Left lung (tissue), 10 donors: Measurements from ENCODE around the gene ABI3BP. TPM values are rescaled to one million over a fixed set of nuclear protein-coding genes. Genes with fewer than 3 reads are reported as not detected.

Source experiments
- ATAC-seq: fragments of 200-7000 bp; cut with Tn5 transposase; one replicate; pipeline ENCODE4 v1.9.1; 2020; ENCODE audit warnings: moderate library complexity
- DNase-seq, 4 donors: peaks; one replicate each; pipeline ENCODE4 v3.0.0-alpha.2; 2013 to 2020
- H3K27ac ChIP-seq, 2 donors: fragments of 200-600 bp; sonication (generic) in 1 of 2; one replicate each; pipeline versions ENCODE4 v1.5.0 to v1.8.0; 2020 to 2021
- H3K27me3 ChIP-seq, 2 donors: fragments of 200-600 bp; sonication (generic) in 1 of 2; one replicate each; pipeline versions ENCODE4 v1.5.0 to v1.8.0; 2020 to 2021
- H3K36me3 ChIP-seq, 2 donors: fragments of 200-600 bp; sonication (generic) in 1 of 2; one replicate each; pipeline versions ENCODE4 v1.5.0 to v1.8.0; 2020 to 2021
- H3K4me1 ChIP-seq, 2 donors: fragments of 200-600 bp; one replicate each; pipeline ENCODE4 v1.8.0; 2021
- H3K4me3 ChIP-seq, 2 donors: fragments of 200-600 bp; sonication (generic) in 1 of 2; one replicate each; pipeline versions ENCODE4 v1.5.0 to v1.8.0; 2020 to 2021; ENCODE audit warnings: mild to moderate bottlenecking in 1 of 2
- H3K9me3 ChIP-seq, 2 donors: fragments of 200-600 bp; sonication (generic) in 1 of 2; one replicate each; pipeline versions ENCODE4 v1.5.0 to v1.8.0; 2020 to 2021
- CTCF ChIP-seq, 2 donors: fragments of 200-600 bp; sonication (generic) in 1 of 2; IDR thresholded peaks; one replicate each; pipeline versions ENCODE4 v1.5.0 to v1.8.0; 2021; ENCODE audit warnings: antibody characterized with exemption in 2 of 2
- intact Hi-C, 2 donors: fragments of 100-400 bp; cut with DNase I; formaldehyde crosslinking; loops; one replicate each; pipeline versions ENCODE4 v1.11.2 to v1.14.2; 2022
- polyA plus RNA-seq, 6 donors: library from polyadenylated mRNA; unstranded; fragments of 120-200 nt; gene quantifications; one replicate each; pipeline ENCODE4 v1.2.1, GENCODE V29; 2013; ENCODE audit not compliant: insufficient read length in 6 of 6
- total RNA-seq, 2 donors: library from RNA; stranded (reverse); fragmentation: NEBNext Ultra II Directional; extraction: Animal tissue kit (Norgen Biotek cat#: 25700); gene quantifications; one replicate each; pipeline ENCODE4 v1.2.1, GENCODE V29; 2021
- donor health status: DM: no; HTN: yes; CAD: no.
- donor health status: DM: no; HTN: no; CAD: no.

Gene ABI3BP
- total and polyA plus RNA-seq, 8 donors = 65.2 to 138 (median 85.3) TPM

GRCh38 chr3:100850701-100851100 is 142.5 kb downstream of the ABI3BP start:
- no peaks in the 10 kb centered on the region for H3K4me1 ChIP-seq
- intact Hi-C loops = no loop called here

GRCh38 chr3:100850156-100850555 is 143.1 kb downstream of the ABI3BP start:
- intact Hi-C loops = no loop called here
- ATAC-seq (no peak), DNase-seq (no peak)
- no peaks in the 10 kb centered on the region for H3K9me3 ChIP-seq
- TF ChIP-seq CTCF (IDR thresholded peaks at IDR 0.05) = no peak
- H3K36me3 ChIP-seq = no peaks in the 10 kb centered on the region
- H3K4me1 ChIP-seq = no peaks in the 10 kb centered on the region
- no peaks in the 10 kb centered on the region for H3K27me3 ChIP-seq
- no peak overlapping the region for H3K4me3 ChIP-seq
- no peak overlapping the region for H3K27ac ChIP-seq

More at GRCh38 chr3:100850701-100851100, 142.5 kb downstream of the ABI3BP start:
- DNase-seq = no peak
- Histone ChIP-seq H3K36me3 (no peaks in the 10 kb centered on the region), H3K9me3 (no peaks in the 10 kb centered on the region), H3K4me3 (no peak overlapping the region), H3K27me3 (no peaks in the 10 kb centered on the region), H3K27ac (no peak overlapping the region)
- no peak for ATAC-seq
- TF ChIP-seq CTCF (IDR thresholded peaks at IDR 0.05) = no peak

GRCh38 chr3:100844063-100844936 is 148.9 kb downstream of the ABI3BP start:
- H3K27me3 ChIP-seq = no peaks in the 10 kb centered on the region
- ATAC-seq (peak; percentile 82), DNase-seq (no peak)
- H3K27ac ChIP-seq = peak overlapping the region in 1 of 2 donors; percentile 35
- no peaks in the 10 kb centered on the region for H3K9me3 ChIP-seq
- no peak for TF ChIP-seq CTCF (IDR thresholded peaks at IDR 0.05)
- H3K4me1 ChIP-seq = no peaks in the 10 kb centered on the region
- H3K36me3 ChIP-seq = no peaks in the 10 kb centered on the region
- H3K4me3 ChIP-seq = no peak overlapping the region
- intact Hi-C loops = no loop called here

- intact Hi-C loops = no loop called here
- H3K27me3 ChIP-seq = no peaks in the 10 kb centered on the region
- DNase-seq = no peak
- no peaks in the 10 kb centered on the region for H3K4me1 ChIP-seq
- no peaks in the 10 kb centered on the region for H3K9me3 ChIP-seq
- no peaks in the 10 kb centered on the region for H3K36me3 ChIP-seq
- ATAC-seq = no peak
- no peak for TF ChIP-seq CTCF (IDR thresholded peaks at IDR 0.05)
- H3K4me3 ChIP-seq = no peak overlapping the region
- H3K27ac ChIP-seq = no peak overlapping the region
Measured at GRCh38 chr3:100838157-100838556, 155.1 kb downstream of the ABI3BP start.

- H3K9me3 ChIP-seq = no peaks in the 10 kb centered on the region
- H3K27ac ChIP-seq = no peak overlapping the region
- ATAC-seq = no peak
- no peaks in the 10 kb centered on the region for H3K27me3 ChIP-seq
- no peak overlapping the region for H3K4me3 ChIP-seq
- no peak for DNase-seq
- H3K36me3 ChIP-seq = no peaks in the 10 kb centered on the region
- intact Hi-C loops = no loop called here
- TF ChIP-seq CTCF (IDR thresholded peaks at IDR 0.05) = no peak
- H3K4me1 ChIP-seq = no peaks in the 10 kb centered on the region
Measured at GRCh38 chr3:100836661-100837060, 156.6 kb downstream of the ABI3BP start.
